Thoracic aorta (tissue), 2 donors: ENCODE data around the gene TPSB2. TPM values are rescaled to one million over a fixed set of nuclear protein-coding genes. Genes with fewer than 3 reads are reported as not detected.

Experiments
- ATAC-seq: fragments of 150-250 bp; one replicate; pipeline ENCODE4 v1.8.0; 2017; ENCODE audit warnings: low read depth; ENCODE audit not compliant: insufficient number of reproducible peaks, low FRiP score
- DNase-seq: peaks from one replicate; pipeline ENCODE4 v3.0.0-alpha.2; 2020; ENCODE audit warnings: low spot score
- H3K27ac ChIP-seq, 2 donors: fragments of 200-600 bp; sonication (generic); 1 replicate in 1 of 2; 2 replicates in 1 of 2; pipeline ENCODE4 v1.5.1; 2016; ENCODE audit warnings: mild to moderate bottlenecking in 2 of 2, moderate library complexity in 2 of 2
- H3K27me3 ChIP-seq: fragments of 200-600 bp; sonication (generic); replicated peaks from 2 replicates; pipeline ENCODE4 v1.6.0; 2016; ENCODE audit warnings: mild to moderate bottlenecking; ENCODE audit not compliant: insufficient read depth
- H3K36me3 ChIP-seq: fragments of 200-600 bp; sonication (generic); one replicate; pipeline ENCODE4 v1.5.1; 2016
- H3K4me1 ChIP-seq, 2 donors: fragments of 200-600 bp; sonication (generic); 1 replicate in 1 of 2; 2 replicates in 1 of 2; pipeline versions ENCODE4 v1.5.1 to v1.6.0; 2016; ENCODE audit warnings: low read depth in 2 of 2, mild to moderate bottlenecking in 1 of 2; ENCODE audit not compliant: control insufficient read depth in 1 of 2
- H3K4me3 ChIP-seq: fragments of 200-600 bp; sonication (generic); 2 replicates; pipeline ENCODE4 v1.5.1; 2016; ENCODE audit warnings: mild to moderate bottlenecking
- H3K9me3 ChIP-seq: fragments of 200-600 bp; sonication (generic); 2 replicates; pipeline ENCODE4 v1.5.1; 2016
- CTCF ChIP-seq: fragments of 200-600 bp; sonication (generic); IDR thresholded peaks from one replicate; pipeline ENCODE4 v1.5.1; 2019; ENCODE audit warnings: antibody characterized with exemption
- total RNA-seq, 2 donors: library from RNA; depleted of rRNA; stranded (reverse); fragments of >200 nt; gene quantifications; one replicate each; pipeline versions ENCODE4 v1.1.0 to v1.2.3, GENCODE V29; 2016

The TPSB2 gene
- total RNA-seq, 2 donors from 2014 or later, result 58.3 to 198 TPM

GRCh38 chr16:1198194-1198593 is 31.8 kb downstream of the TPSB2 start:
- Histone ChIP-seq H3K27ac (no peak overlapping the region), H3K9me3 (no peaks in the 10 kb centered on the region), H3K36me3 (no peaks in the 10 kb centered on the region), H3K4me3 (no peak overlapping the region), H3K4me1 (no peaks in the 10 kb centered on the region), H3K27me3 (no peaks in the 10 kb centered on the region)
- DNase-seq (no peak), ATAC-seq (no peak)
- TF ChIP-seq CTCF, result no peak

GRCh38 chr16:1197237-1197866 is 32.6 kb downstream of the TPSB2 start:
- Histone ChIP-seq H3K27me3 (no peaks in the 10 kb centered on the region), H3K4me3 (no peak overlapping the region), H3K27ac (no peak overlapping the region), H3K4me1 (no peaks in the 10 kb centered on the region), H3K9me3 (no peaks in the 10 kb centered on the region), H3K36me3 (no peaks in the 10 kb centered on the region)
- no peak for ATAC-seq
- DNase-seq, result no peak
- no peak for TF ChIP-seq CTCF

GRCh38 chr16:1196494-1196893 is 33.5 kb downstream of the TPSB2 start:
- Histone ChIP-seq H3K27ac (no peak overlapping the region), H3K36me3 (no peaks in the 10 kb centered on the region), H3K4me3 (no peak overlapping the region), H3K27me3 (no peaks in the 10 kb centered on the region), H3K9me3 (no peaks in the 10 kb centered on the region), H3K4me1 (no peaks in the 10 kb centered on the region)
- no peak for TF ChIP-seq CTCF
- no peak for DNase-seq
- no peak for ATAC-seq

- TF ChIP-seq CTCF, result no peak
- no peaks in the 10 kb centered on the region for H3K27me3 ChIP-seq
- H3K4me1 ChIP-seq, result no peaks in the 10 kb centered on the region
- ATAC-seq (no peak), DNase-seq (no peak)
- H3K9me3 ChIP-seq, result no peaks in the 10 kb centered on the region
- no peak overlapping the region for H3K27ac ChIP-seq
- no peaks in the 10 kb centered on the region for H3K36me3 ChIP-seq
- H3K4me3 ChIP-seq, result no peak overlapping the region
These were observed 34.7 kb downstream of the TPSB2 start for GRCh38 chr16:1195393-1195666.

- ATAC-seq, result no peak
- Histone ChIP-seq H3K9me3 (no peaks in the 10 kb centered on the region), H3K27me3 (no peaks in the 10 kb centered on the region), H3K36me3 (no peaks in the 10 kb centered on the region), H3K4me1 (no peaks in the 10 kb centered on the region), H3K4me3 (no peak overlapping the region), H3K27ac (no peak overlapping the region)
- no peak for DNase-seq
- TF ChIP-seq CTCF, result peak; percentile 96
These were observed 35.2 kb downstream of the TPSB2 start for GRCh38 chr16:1194665-1195392.
